Activated T-helper 1 cell treated with Interleukin-2 at 50 U/mL for 16 hours (primary cell): ENCODE data around the gene HAAO.

ENCODE experiments used
- DNase-seq: peaks from one replicate; pipeline ENCODE4 v3.0.0-alpha.2; 2020; ENCODE audit warnings: low read depth

HAAO gene

DNA sequence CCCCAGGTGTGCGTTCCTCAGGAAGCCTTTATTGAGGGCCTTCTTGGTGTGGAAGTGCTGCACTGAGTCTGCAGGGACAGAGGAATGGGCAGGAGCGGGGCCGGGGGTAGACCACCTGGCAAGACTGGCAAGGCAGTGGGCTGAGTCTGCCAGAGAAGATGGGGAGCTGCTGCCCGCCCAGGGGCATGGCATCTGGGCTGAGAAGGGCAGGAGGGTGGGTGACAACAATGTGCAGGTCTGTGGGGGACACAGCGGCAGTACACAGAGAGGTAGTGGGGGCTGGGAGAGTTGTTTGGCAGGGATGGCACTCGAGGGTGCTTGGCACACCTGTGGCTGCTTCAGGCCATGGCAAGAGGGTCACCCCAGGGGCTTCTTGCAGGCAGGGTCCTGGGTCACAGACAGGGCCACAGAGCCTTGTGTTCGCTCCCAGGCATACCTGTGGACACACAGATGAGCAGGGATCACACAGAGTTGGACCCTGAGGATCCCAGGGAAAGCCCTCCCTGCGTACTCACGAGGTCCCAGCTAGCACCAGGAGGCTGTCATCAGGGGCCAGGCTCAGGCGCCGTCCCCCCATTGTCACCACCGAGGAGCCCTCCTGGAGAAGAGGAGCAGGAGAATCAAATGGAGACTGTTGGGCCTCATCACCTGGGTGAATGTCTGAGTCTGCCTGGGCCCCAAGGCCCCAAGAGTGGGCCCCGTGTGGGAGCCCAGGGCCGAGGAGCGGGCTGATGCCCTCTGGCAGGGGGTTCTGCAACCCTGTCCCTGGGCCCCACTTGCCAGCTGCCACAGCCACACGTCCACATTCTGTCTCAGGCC is 25.1 kb downstream of the HAAO start:
- DNase-seq = no peak

DNA sequence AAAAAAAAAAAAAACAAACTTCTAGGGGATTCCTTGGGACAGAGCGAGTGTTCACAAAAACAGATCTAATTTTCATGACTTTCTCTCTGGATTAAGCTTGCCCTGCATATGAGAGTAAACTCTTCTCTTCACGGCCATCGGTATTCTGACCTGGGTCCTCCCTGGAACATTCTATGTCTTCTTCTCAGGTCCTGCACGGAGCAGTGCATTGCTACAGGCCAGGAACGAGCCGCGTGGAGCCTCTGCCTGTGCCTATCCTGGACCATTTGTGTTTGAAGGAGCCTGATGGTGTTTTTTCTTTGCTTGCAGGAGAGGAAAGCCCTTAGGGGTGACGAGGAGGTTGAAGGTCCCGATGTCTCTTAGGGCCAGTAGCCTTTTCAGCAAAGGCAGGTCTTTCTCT is 26.7 kb downstream of the HAAO start:
- no peak for DNase-seq

DNA sequence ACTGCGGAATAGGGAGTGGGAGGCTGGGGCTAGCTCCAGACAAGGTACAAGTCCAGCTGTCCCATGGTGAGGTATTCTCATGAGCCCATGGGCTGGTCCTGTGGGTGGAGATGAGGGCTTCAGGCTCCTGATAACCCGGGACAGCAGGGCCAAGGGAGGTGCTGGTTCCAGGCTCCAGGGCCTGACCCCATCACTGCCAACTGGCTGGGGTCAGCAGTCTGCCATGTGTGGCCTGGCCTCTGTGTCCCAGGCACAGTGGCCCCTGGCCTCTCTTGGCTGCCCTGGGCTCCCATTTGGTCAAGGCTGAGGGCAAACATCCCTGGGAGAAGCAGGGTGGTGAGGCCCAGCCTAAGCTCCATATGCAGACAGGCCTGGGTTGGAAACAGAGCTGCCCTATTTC is 27.5 kb downstream of the HAAO start:
- no peak for DNase-seq

GRCh38 chr2:42764096-42764495 is 28.3 kb downstream of the HAAO start, which contains the start of gene OXER1:
Gene OXER1 (minus strand): TSS chr2:42764135. CDS start chr2:42764062, 73 bp downstream.
- no peak for DNase-seq

DNA sequence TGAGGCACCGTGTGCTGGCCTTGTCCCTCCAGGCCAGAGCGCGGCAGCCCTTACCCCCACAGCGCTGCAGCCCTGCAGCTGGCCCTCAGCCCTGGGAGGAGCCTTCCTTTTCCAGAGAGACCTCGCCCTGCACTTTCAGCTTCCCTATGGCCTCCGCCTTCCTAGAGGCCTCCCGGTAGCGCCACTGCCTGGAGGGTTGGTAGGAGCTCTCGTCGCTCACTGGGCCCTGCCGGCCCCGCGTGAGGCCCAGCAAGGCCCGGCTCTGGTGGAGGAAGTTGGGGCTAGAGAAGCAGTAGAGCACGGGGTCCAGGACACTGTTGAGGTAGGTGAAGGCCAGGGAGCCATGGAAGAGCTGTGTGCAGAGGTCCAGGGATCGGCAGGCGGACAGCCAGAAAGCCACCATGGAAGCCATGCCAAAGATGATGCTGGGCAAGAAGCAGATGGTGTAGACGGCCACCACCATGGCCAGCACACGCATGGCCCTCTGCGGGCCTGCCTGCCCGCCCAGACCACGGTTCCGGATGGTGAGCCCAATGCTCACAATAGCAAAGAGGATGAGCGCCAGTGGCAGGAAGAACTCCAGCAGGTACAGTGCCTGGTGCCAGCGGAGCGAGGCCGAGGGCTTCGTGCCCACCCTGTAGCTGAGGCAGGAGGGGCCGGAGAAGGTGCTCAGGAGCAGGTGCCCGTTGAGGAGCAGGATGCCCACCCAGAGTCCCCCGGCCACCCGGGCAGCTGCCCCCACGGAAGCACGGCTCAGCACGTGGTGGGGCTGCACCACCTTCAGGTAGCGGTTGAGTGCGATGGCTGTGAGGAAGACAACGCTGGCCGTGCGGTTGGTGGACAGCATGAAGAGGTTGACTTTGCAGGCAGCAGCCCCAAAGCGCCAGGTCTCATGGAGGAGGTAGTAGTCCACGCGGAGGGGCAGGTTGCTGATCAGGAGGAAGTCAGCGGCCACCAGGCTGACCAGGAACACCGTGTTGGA is 29.3 kb downstream of the HAAO start:
- DNase-seq = no peak

DNA sequence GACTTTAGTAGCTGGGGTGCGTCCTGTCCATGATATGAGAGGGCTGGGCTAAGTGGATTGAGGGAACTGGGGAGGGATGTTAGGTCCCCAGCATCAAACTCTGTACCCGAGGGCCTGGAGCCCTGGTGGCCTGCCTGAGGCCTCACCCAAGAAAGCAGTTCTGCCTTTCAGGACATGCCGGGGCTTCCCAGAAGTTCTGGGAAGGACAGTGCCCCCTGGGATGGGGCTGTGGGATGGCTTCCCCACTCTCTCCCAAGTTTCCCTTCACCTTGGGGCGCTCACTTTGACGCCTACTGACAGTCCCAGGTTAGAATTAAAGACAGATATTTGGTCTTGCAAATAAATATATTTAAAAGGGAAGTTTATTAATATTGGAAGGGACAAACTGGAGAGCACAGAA is 30.2 kb downstream of the HAAO start:
- DNase-seq = no peak

DNA sequence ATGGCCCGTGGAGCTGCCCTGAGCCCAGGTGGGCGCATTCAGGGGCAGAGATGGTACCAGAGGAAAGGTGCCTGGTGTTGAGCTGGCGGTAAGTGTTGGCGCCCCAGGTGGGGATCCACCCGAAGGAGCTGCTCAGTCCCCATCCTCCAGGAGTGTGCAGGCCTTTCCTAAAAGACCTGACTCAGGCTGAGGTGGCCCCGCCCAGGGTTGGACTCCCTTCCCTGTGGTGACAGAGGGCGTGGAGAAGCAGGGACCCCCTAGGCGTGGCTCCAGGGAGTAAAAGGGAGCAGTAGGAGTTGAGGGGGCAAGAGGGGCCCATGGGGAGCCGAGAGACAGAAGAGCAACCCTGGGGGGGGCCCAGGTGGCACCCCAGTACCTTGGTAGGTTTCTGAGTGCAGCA is 30.8 kb downstream of the HAAO start:
- DNase-seq = no peak

- no peak for DNase-seq
Measured at GRCh38 chr2:42758751-42759150, 33.6 kb downstream of the HAAO start.

GRCh38 chr2:42757981-42758740 is 34.2 kb downstream of the HAAO start:
- DNase-seq = no peak

- DNase-seq = no peak
Measured at GRCh38 chr2:42756966-42757513, 35.3 kb downstream of the HAAO start.

DNA sequence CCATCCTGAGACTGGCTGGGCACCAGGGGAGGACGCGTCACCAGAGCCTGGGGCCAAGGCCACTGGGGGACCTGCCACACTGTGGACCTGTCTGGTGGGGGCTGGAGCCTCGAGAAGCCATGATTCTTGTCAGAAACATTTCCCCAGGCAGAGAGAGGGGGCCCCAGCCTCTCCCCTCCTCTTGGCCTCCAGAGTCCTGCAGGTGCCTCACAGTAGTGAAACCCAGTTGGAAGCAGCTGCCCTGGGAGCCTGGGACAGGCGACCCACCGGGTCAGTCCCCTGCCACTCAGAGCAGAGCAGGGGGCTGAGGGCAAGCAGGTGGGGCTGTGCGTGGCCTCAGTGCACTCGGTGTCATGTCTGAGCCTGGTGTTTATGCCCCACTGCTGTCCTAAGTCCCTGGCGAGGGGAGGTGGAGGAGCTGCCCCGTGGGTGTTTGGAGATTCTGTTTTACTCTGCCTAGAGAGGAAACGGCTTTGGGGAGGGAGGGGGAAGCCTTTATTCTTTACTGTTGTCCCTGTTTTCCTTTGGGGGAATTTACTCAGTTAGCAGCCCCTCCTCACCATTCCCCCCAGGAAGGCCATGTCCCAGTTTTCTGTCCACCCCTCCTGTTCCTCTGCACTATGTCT is 36.1 kb downstream of the HAAO start:
- no peak for DNase-seq

- no peak for DNase-seq
Measured at GRCh38 chr2:42755191-42755880, 37.0 kb downstream of the HAAO start.

- DNase-seq = no peak
Measured at GRCh38 chr2:42754776-42755140, 37.6 kb downstream of the HAAO start.

GRCh38 chr2:42754021-42754775 is 38.2 kb downstream of the HAAO start:
- DNase-seq = no peak

- DNase-seq = no peak
Measured at GRCh38 chr2:42752816-42753813, 39.3 kb downstream of the HAAO start.

GRCh38 chr2:42752314-42752713 is 40.1 kb downstream of the HAAO start:
- DNase-seq = no peak

- DNase-seq = no peak
Measured at GRCh38 chr2:42748840-42749239, 43.5 kb downstream of the HAAO start.

DNA sequence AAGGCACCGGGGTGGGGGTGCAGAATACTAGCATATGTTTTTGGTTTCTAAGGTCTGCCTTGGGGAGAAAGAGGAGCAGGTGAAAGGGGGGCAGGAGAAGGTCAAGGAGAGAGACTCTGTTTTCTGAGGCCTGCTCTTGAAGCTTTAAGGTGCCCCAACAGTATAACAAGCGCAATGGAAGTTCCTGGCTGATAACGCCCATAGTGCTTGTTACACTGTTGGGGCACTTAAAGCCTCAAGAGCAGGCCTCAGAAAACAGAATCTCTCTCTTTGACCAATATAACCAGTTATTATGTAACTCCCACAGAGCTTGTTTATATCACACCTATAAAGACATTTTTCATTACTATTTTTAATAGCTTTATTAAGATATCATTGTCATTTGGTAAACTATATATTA is 45.0 kb downstream of the HAAO start:
- DNase-seq = no peak

DNA sequence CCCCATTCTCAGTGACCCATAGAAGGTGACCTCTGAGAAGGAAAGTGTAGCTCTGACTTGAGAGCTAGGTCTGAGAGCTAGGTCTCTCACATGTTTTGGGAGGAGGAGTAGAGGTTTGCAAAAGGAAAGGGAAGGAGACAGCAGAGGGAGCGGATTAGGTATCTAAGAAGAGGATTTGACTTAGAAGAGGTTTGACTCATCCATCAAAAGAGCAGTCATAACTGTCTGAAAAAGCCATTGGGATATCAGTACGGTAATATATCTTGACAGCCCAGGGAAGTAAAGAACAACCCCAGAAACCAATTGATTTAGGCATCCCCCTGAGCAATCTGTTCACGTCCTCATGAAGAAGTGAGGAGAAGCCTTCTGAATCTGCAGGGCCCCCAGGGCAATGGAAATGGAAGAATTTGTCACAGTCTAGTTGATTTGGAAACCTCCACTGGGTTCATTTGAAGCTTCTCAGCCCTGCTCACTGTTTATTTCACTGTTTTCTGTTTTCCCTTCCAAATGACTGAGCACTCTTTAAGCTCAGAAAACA is 47.8 kb downstream of the HAAO start:
- DNase-seq = no peak
